Measurements from ENCODE around the gene GLCCI1. TPM values are rescaled to one million over a fixed set of nuclear protein-coding genes. Genes with fewer than 3 reads are reported as not detected.

GLCCI1 gene
- total RNA-seq, 1 donor from 2014 or later = 20.5 TPM

DNA sequence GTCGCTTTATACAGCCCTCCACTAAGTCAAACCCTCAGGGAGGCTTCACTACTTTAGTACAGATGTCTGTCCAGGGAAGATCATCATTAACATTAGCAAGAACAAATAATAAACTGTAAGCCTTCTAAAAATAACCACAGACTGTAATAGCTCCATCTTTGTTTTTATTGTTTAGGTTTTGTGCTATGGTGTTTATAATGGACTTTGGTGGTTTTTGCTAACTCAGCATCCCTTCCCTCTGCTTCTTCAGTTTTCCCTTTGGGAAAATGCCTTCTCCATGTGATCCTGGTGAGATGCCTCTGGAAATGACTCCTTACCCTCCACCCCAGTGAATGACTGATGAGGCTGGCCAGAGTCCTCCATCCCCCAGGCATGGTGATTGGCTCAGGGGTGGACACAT is 162.1 kb downstream of the GLCCI1 start:
- DNase-seq = no peak

DNA sequence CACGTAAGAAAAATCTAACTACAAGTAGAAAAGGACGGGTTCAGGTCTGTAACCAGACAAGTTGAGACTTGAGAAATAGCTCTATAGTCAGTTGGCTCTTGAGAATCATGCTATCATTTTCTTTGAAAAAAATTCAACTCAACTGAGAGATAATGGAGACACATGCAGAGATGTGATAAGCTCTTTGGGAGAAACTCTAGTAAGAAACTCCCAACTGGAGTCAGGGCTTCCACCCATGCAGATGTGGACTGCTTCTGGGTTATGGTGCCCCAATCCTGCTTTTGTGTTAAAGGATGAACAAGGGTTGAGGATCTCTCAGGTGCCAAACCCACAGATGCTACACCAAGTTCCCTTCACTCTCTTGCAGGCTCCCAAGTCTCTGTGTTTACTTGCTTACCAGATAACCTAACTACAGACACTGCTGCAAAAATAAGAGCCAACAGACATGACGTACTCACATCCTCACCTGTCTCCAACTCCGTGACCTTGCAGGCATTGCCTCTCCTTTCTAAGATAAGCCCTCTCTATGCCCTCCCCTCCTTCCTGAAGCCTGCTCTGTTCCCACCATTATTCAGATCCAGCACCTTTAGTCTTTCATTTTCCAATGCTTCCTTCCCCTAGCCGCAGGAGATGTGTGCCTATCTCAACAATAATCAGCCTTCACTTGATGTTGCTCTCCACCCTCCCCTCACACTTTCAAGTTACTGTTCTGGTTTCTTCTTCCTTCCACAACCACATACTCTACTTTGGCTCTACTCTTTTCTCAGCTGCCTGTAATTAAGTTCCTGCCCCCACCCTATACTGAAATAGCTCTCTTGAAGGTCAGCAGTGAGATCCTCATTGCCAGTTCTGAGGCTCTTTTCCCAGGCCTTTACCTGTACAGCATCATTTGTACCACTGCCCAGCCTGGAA is 163.4 kb downstream of the GLCCI1 start:
- no peak for DNase-seq

DNA sequence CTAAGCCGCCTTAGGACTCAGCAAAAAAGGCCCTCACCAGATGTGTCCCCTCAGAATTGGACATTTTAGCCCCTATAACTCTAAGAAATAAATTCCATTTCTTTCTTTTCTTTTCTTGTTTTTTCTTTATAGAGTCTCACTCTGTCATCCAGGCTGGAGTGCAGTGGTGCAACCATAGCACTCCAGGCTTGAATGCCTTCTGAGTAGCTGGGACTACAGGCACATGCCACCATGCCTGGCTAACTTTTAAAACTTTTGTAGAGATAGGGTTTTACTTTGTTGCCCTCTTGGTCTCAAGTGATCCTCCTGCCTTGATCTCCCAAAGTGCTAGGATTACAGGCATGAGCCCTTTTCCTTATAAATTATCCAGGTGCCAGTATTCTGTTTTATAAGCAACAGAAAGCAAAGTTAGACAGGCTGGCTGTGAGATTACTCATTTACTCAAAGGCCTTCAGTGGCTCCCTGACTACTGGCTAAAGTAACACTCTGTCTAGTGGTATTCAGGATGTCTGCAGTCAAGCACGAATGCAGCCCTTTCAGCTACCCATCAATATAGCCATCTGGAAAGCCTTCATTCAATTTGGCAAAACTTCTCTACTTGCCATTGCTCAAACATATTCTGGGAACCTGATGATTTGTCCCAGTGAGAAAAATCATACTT is 164.7 kb downstream of the GLCCI1 start:
- no peak for DNase-seq

DNA sequence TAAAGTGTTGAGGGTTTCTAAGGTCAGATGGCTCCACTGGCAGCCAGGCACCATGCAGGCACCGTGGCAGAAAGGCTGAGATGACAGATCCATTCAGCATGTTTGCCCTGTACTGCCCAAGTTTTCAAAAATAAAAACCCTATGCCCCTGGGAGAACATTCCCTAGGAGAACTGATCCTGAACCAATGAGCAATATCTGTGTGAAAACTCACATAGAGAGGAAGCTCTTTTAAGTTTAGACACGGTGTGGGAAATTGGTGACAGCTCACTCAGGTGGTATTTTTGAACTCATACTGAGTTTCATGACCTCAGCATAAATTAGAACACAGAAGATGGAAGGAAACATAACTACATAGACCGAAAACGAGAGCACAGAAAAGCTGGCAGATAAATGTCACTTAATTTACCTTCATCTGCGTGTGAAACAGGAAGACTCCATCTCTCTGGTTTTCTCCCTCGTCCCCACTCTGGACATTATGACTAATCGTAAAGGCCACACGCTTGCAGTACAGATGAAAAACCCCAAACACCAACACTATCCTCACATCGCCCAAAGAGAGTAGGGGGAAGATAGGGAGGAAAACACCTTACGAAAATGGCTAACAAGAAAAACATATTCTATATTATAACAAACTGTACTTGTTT is 165.6 kb downstream of the GLCCI1 start:
- DNase-seq = no peak

DNA sequence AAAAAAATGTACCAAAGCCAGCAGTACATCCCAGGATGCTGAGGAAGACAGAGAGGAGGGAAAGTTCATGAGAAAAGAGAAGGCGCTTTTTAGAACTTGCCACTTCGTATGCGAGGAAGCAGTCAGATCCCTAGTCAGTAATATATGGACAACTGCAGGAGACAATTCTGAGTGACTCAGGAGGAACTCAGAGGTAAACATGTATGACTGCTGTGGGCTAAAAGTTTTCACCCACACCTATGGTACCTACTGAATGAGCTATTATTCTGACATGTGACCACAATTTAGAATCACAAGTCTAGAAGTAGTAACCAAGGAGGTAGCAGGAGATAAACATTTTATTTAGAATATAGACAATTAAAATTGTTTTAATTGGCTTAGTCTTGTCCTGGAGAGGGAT is 166.8 kb downstream of the GLCCI1 start:
- DNase-seq = no peak

DNA sequence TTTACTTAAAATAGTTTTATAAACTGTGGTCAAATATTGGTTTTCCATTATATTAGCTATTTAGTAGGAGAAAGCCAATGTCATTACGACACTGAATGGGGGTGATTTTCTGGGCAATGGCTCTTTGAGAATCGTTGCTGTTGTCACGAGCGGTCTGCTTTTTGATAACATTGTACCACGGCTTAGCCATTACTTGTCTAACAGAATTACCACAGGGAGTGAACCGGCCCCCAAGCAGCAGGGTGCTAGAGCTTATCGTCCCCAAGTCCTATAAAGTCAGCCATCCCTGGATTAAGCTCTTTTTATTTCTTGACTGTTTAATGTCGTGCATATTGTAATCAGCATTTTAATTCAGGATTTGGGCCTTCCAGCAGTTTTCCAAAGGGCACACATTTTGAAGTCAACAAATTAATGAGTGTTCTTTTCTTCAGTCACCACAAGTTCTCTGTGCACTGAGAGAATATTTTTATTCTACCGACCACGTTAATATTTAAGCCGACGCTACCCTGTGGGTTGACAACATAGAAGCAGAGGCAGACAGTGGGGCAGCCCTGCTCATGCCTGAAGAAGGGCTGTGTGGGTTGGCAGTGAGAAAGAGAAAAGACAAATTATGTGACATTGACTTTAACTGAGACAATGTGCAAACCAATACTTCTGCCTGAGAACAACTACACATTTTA is 167.6 kb downstream of the GLCCI1 start:
- DNase-seq = no peak
